Measurements from ENCODE around the gene PTEN.

The PTEN gene

GRCh38 chr10:87923233-87923632 is 59.8 kb downstream of the PTEN start:
- TF ChIP-seq FOXP2 (optimal IDR thresholded peaks at IDR 0.05; ENCODE audit: borderline replicate concordance, extremely low read depth, extremely low read length, insufficient read depth) (peak; percentile 16), SIN3A (IDR thresholded peaks at IDR 0.05; ENCODE audit: borderline replicate concordance, insufficient read depth, low read length) (no peak), POLR2AphosphoS5 (IDR thresholded peaks at IDR 0.05; ENCODE audit: low read depth, low read length) (no peak), REST (IDR thresholded peaks at IDR 0.05; ENCODE audit: insufficient read depth in 1 of 2, low read depth in 2 of 2, low read length in 2 of 2) (no peak), TAF1 (IDR thresholded peaks at IDR 0.05; ENCODE audit: borderline replicate concordance, insufficient read depth, low read length) (no peak)

- no peak for TF ChIP-seq FOXP2 (optimal IDR thresholded peaks at IDR 0.05; ENCODE audit: borderline replicate concordance, extremely low read depth, extremely low read length, insufficient read depth)
- TF ChIP-seq SIN3A (IDR thresholded peaks at IDR 0.05; ENCODE audit: borderline replicate concordance, insufficient read depth, low read length): no peak
- TF ChIP-seq TAF1 (IDR thresholded peaks at IDR 0.05; ENCODE audit: borderline replicate concordance, insufficient read depth, low read length): no peak
- no peak for TF ChIP-seq POLR2AphosphoS5 (IDR thresholded peaks at IDR 0.05; ENCODE audit: low read depth, low read length)
These were observed 62.1 kb downstream of the PTEN start for GRCh38 chr10:87925570-87925969.

GRCh38 chr10:87927091-87927490 is 63.7 kb downstream of the PTEN start:
- no peak for TF ChIP-seq REST (IDR thresholded peaks at IDR 0.05; ENCODE audit: insufficient read depth in 1 of 2, low read depth in 2 of 2, low read length in 2 of 2)

GRCh38 chr10:87928996-87929395 is 65.6 kb downstream of the PTEN start:
- TF ChIP-seq REST (IDR thresholded peaks at IDR 0.05; ENCODE audit: insufficient read depth in 1 of 2, low read depth in 2 of 2, low read length in 2 of 2) (no peak), FOXP2 (optimal IDR thresholded peaks at IDR 0.05; ENCODE audit: borderline replicate concordance, extremely low read depth, extremely low read length, insufficient read depth) (no peak), SIN3A (IDR thresholded peaks at IDR 0.05; ENCODE audit: borderline replicate concordance, insufficient read depth, low read length) (no peak), TAF1 (IDR thresholded peaks at IDR 0.05; ENCODE audit: borderline replicate concordance, insufficient read depth, low read length) (no peak), POLR2AphosphoS5 (IDR thresholded peaks at IDR 0.05; ENCODE audit: low read depth, low read length) (no peak)

- TF ChIP-seq FOXP2 (optimal IDR thresholded peaks at IDR 0.05; ENCODE audit: borderline replicate concordance, extremely low read depth, extremely low read length, insufficient read depth) (no peak), TAF1 (IDR thresholded peaks at IDR 0.05; ENCODE audit: borderline replicate concordance, insufficient read depth, low read length) (no peak), REST (IDR thresholded peaks at IDR 0.05; ENCODE audit: insufficient read depth in 1 of 2, low read depth in 2 of 2, low read length in 2 of 2) (no peak), POLR2AphosphoS5 (IDR thresholded peaks at IDR 0.05; ENCODE audit: low read depth, low read length) (no peak), SIN3A (IDR thresholded peaks at IDR 0.05; ENCODE audit: borderline replicate concordance, insufficient read depth, low read length) (no peak)
These were observed 66.7 kb downstream of the PTEN start for GRCh38 chr10:87930141-87930540.
